ENCODE data around the gene MTOR. TPM values are rescaled to one million over a fixed set of nuclear protein-coding genes. Genes with fewer than 3 reads are reported as not detected.
"Not testable (repeated sequence)": the region's sequence is repeated elsewhere in the genome, so short reads cannot be mapped to it uniquely, and the experiment has no call there.

MTOR gene
- total RNA-seq, 1 donor from 2014 or later, result 43.6 TPM

- H4K20me1 ChIP-seq (ENCODE audit: insufficient read depth, low read length), result no peaks in the 10 kb centered on the region
- H2AFZ ChIP-seq (ENCODE audit: low read depth, low read length), result no peak overlapping the region
- H3K4me1 ChIP-seq (ENCODE audit: insufficient read depth, low read length), result no peaks in the 10 kb centered on the region
- no peak for FAIRE-seq
- peaks cover 2% of the 10 kb centered on the region for H3K36me3 Mint-ChIP-seq (ENCODE audit: low read depth, unreplicated experiment)
- TF ChIP-seq EZH2 (IDR thresholded peaks at IDR 0.05; ENCODE audit: insufficient read depth, low read length) (no peak), CTCF (IDR thresholded peaks at IDR 0.05; ENCODE audit: insufficient read depth, low read depth, low read length) (no peak)
- H3K4me3 Mint-ChIP-seq (ENCODE audit: unreplicated experiment), result no peak overlapping the region
- no peaks in the 10 kb centered on the region for H3K9me3 ChIP-seq (ENCODE audit: insufficient read depth, low read depth, low read length)
- no peak overlapping the region for H3K27ac Mint-ChIP-seq (ENCODE audit: unreplicated experiment)
- no peak overlapping the region for H3K27ac ChIP-seq (ENCODE audit: low read depth, low read length)
- peaks cover 36% of the 10 kb centered on the region for H3K27me3 Mint-ChIP-seq (ENCODE audit: low read depth, unreplicated experiment)
- H3K79me2 ChIP-seq (ENCODE audit: insufficient read depth, low read length), result no peaks in the 10 kb centered on the region
- H3K4me1 Mint-ChIP-seq (ENCODE audit: low read depth, unreplicated experiment), result peaks cover 4% of the 10 kb centered on the region
- peaks cover 11% of the 10 kb centered on the region for H3K27me3 ChIP-seq (ENCODE audit: insufficient read depth, low read length)
- no peak for DNase-seq (ENCODE audit: low read depth)
- no peak overlapping the region for H3K4me2 ChIP-seq (ENCODE audit: low read length)
- H3K36me3 ChIP-seq (ENCODE audit: insufficient read depth, low read length), result no peaks in the 10 kb centered on the region
- H3K9ac ChIP-seq (ENCODE audit: low read length), result no peak overlapping the region
- H3K9me3 Mint-ChIP-seq (ENCODE audit: unreplicated experiment), result peaks cover 5% of the 10 kb centered on the region
- no peak overlapping the region for H3K4me3 ChIP-seq (ENCODE audit: insufficient read depth, low read depth, low read length)
Measured at GRCh38 chr1:11308699-11309224, 46.4 kb upstream of the MTOR start.

GRCh38 chr1:11307852-11308251 lies 45.5 kb upstream of the MTOR start:
- Mint-ChIP-seq H3K9me3 (ENCODE audit: unreplicated experiment) (peaks cover 5% of the 10 kb centered on the region), H3K4me3 (ENCODE audit: unreplicated experiment) (no peak overlapping the region), H3K27ac (ENCODE audit: unreplicated experiment) (no peak overlapping the region), H3K27me3 (ENCODE audit: low read depth, unreplicated experiment) (peaks cover 36% of the 10 kb centered on the region), H3K4me1 (ENCODE audit: low read depth, unreplicated experiment) (peaks cover 4% of the 10 kb centered on the region), H3K36me3 (ENCODE audit: low read depth, unreplicated experiment) (peaks cover 2% of the 10 kb centered on the region)
- FAIRE-seq (no peak), DNase-seq (ENCODE audit: low read depth) (peak; percentile 47)
- Histone ChIP-seq H4K20me1 (ENCODE audit: insufficient read depth, low read length) (no peaks in the 10 kb centered on the region), H3K36me3 (ENCODE audit: insufficient read depth, low read length) (no peaks in the 10 kb centered on the region), H2AFZ (ENCODE audit: low read depth, low read length) (no peak overlapping the region), H3K4me1 (ENCODE audit: insufficient read depth, low read length) (no peaks in the 10 kb centered on the region), H3K9ac (ENCODE audit: low read length) (no peak overlapping the region), H3K9me3 (ENCODE audit: insufficient read depth, low read depth, low read length) (no peaks in the 10 kb centered on the region), H3K27ac (ENCODE audit: low read depth, low read length) (no peak overlapping the region), H3K79me2 (ENCODE audit: insufficient read depth, low read length) (no peaks in the 10 kb centered on the region), H3K4me2 (ENCODE audit: low read length) (no peak overlapping the region), H3K27me3 (ENCODE audit: insufficient read depth, low read length) (peaks cover 8% of the 10 kb centered on the region), H3K4me3 (ENCODE audit: insufficient read depth, low read depth, low read length) (no peak overlapping the region)
- TF ChIP-seq EZH2 (IDR thresholded peaks at IDR 0.05; ENCODE audit: insufficient read depth, low read length), result no peak

- not testable (repeated sequence) for H2AFZ ChIP-seq (ENCODE audit: low read depth, low read length); H3K27ac ChIP-seq (ENCODE audit: low read depth, low read length); H3K4me3 Mint-ChIP-seq (ENCODE audit: unreplicated experiment); H3K9me3 Mint-ChIP-seq (ENCODE audit: unreplicated experiment); H3K36me3 Mint-ChIP-seq (ENCODE audit: low read depth, unreplicated experiment); H3K27ac Mint-ChIP-seq (ENCODE audit: unreplicated experiment); H4K20me1 ChIP-seq (ENCODE audit: insufficient read depth, low read length); H3K79me2 ChIP-seq (ENCODE audit: insufficient read depth, low read length); H3K4me2 ChIP-seq (ENCODE audit: low read length); H3K4me1 ChIP-seq (ENCODE audit: insufficient read depth, low read length); H3K27me3 ChIP-seq (ENCODE audit: insufficient read depth, low read length); DNase-seq (ENCODE audit: low read depth); FAIRE-seq; H3K9me3 ChIP-seq (ENCODE audit: insufficient read depth, low read depth, low read length); H3K4me3 ChIP-seq (ENCODE audit: insufficient read depth, low read depth, low read length); H3K9ac ChIP-seq (ENCODE audit: low read length); H3K4me1 Mint-ChIP-seq (ENCODE audit: low read depth, unreplicated experiment); H3K36me3 ChIP-seq (ENCODE audit: insufficient read depth, low read length)
- H3K27me3 Mint-ChIP-seq (ENCODE audit: low read depth, unreplicated experiment), result peaks cover 26% of the 10 kb centered on the region
Measured at GRCh38 chr1:11305516-11305915, 43.2 kb upstream of the MTOR start.
